GM10266 (cell line): ENCODE data around the gene EFNA5.

Experiments used
- DNase-seq: peaks from one replicate; pipeline ENCODE4 v3.0.0; 2012; ENCODE audit errors: extremely low spot score
- CTCF ChIP-seq: IDR thresholded peaks from 2 replicates; pipeline ENCODE4 v1.5.1; 2012; ENCODE audit warnings: mild to moderate bottlenecking, low read depth; ENCODE audit not compliant: control insufficient read depth, insufficient read depth; ENCODE audit errors: missing control alignments

Gene EFNA5

GRCh38 chr5:107631805-107632362 lies 38.9 kb downstream of the EFNA5 start:
- no peak for TF ChIP-seq CTCF
- no peak for DNase-seq

- DNase-seq: no peak
- no peak for TF ChIP-seq CTCF
These were observed 40.6 kb downstream of the EFNA5 start for GRCh38 chr5:107630184-107630583.

GRCh38 chr5:107624235-107624634 lies 46.5 kb downstream of the EFNA5 start:
- no peak for DNase-seq
- no peak for TF ChIP-seq CTCF

GRCh38 chr5:107621089-107621488 lies 49.6 kb downstream of the EFNA5 start:
- DNase-seq: no peak
- no peak for TF ChIP-seq CTCF

GRCh38 chr5:107619781-107620180 lies 51.0 kb downstream of the EFNA5 start:
- DNase-seq: no peak
- TF ChIP-seq CTCF: no peak

GRCh38 chr5:107618242-107618641 lies 52.5 kb downstream of the EFNA5 start:
- no peak for DNase-seq
- TF ChIP-seq CTCF: no peak

- no peak for DNase-seq
These were observed 53.7 kb downstream of the EFNA5 start for GRCh38 chr5:107617052-107617451.

More at GRCh38 chr5:107617052-107617451, 53.7 kb downstream of the EFNA5 start:
- no peak for TF ChIP-seq CTCF
